WTC11 (cell line): ENCODE measurements around the gene RBP3.

Source experiments
- CTCF ChIP-seq: fragments of 200-600 bp; IDR thresholded peaks from 2 replicates; pipeline ENCODE4 v1.8.0; 2022; ENCODE audit warnings: antibody characterized with exemption
- ETV6 ChIP-seq: sonication (generic); formaldehyde crosslinking; IDR thresholded peaks from 2 replicates; pipeline ENCODE4 v1.8.1; 2022; ENCODE audit warnings: mild to moderate bottlenecking, missing genetic modification reagents
- IRF1 ChIP-seq: sonication (generic); formaldehyde crosslinking; IDR thresholded peaks from 2 replicates; pipeline ENCODE4 v1.8.0; 2023; ENCODE audit warnings: missing genetic modification reagents
- NR2C2 ChIP-seq: sonication (generic); formaldehyde crosslinking; IDR thresholded peaks from 2 replicates; pipeline ENCODE4 v1.8.0; 2022; ENCODE audit warnings: mild to moderate bottlenecking, missing genetic modification reagents

- TF ChIP-seq CTCF, result no peak; the same call in 1 of the 2 replicates
- no peak for TF ChIP-seq ETV6 (CRISPR knock-in tag)
- no peak for TF ChIP-seq IRF1 (CRISPR knock-in tag)
- TF ChIP-seq NR2C2 (CRISPR knock-in tag), result no peak
Observed at GRCh38 chr10:47309408-47310089, 38.6 kb upstream of the RBP3 start.
